ENCODE measurements around the gene ZNF385A.
A peak's percentile ranks its signal among the peaks of the same experiment; 100 is the strongest.

Gene ZNF385A

GRCh38 chr12:54385251-54385914, 850 bp upstream of the ZNF385A start:
- no peak for DNase-seq (ENCODE audit: low read depth, low spot score)
- peak overlapping the region; percentile 58 for H3K9ac ChIP-seq (ENCODE audit: insufficient read length, low read depth)
- no peak for TF ChIP-seq ZNF274 (IDR thresholded peaks at IDR 0.05; ENCODE audit: low read depth, low read length)
- TF ChIP-seq SUZ12 (IDR thresholded peaks at IDR 0.05; ENCODE audit: extremely low read depth, insufficient read depth, insufficient read length) = no peak
- TF ChIP-seq YY1 (IDR thresholded peaks at IDR 0.05; ENCODE audit: insufficient read depth, insufficient read length) = no peak
- peaks cover 45% of the 10 kb centered on the region for H3K4me1 ChIP-seq (ENCODE audit: insufficient read depth, insufficient read length)
- peaks cover 8% of the 10 kb centered on the region for H3K36me3 ChIP-seq (ENCODE audit: insufficient read depth, insufficient read length, low read length)
- no peaks in the 10 kb centered on the region for H3K9me3 ChIP-seq (ENCODE audit: insufficient read depth, low read length)
- peak overlapping the region; percentile 21 for H3K4me3 ChIP-seq (ENCODE audit: insufficient read length, low read depth)
- H3K27me3 ChIP-seq (ENCODE audit: insufficient read depth, insufficient read length) = no peaks in the 10 kb centered on the region

DNA sequence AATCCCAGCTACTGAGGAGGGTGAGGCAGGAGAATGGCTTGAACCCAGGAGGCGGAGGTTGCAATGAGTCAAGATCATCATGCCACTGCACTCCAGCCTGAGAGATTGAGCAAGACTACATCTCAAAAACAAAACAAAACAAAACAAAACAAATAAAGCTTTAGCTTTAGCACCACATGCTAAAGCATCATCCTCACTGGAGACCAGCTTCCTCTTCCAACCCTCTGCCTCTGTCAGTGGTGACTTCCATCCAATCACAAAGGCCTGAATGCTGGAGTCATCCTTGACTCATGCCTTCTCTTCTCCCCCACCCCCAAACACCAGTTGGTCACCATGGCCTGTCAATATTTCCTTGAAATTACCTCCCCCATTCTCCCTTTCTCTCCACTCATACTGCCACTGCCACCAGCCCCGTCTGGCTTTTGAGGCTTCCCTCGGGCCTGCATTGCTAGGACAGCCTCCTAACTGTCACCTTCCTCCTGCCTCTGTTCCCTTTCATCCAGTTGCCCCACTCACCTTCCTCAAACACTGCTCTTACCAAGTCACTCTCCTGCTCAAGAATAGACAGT, 1.4 kb downstream of the ZNF385A start:
- DNase-seq (ENCODE audit: low read depth, low spot score) = no peak
- no peak overlapping the region for H3K4me3 ChIP-seq (ENCODE audit: insufficient read length, low read depth)
- no peak overlapping the region for H3K9ac ChIP-seq (ENCODE audit: insufficient read length, low read depth)
- no peaks in the 10 kb centered on the region for H3K27me3 ChIP-seq (ENCODE audit: insufficient read depth, insufficient read length)
- no peaks in the 10 kb centered on the region for H3K9me3 ChIP-seq (ENCODE audit: insufficient read depth, low read length)
- H3K36me3 ChIP-seq (ENCODE audit: insufficient read depth, insufficient read length, low read length) = peaks cover 10% of the 10 kb centered on the region
- H3K4me1 ChIP-seq (ENCODE audit: insufficient read depth, insufficient read length) = peaks cover 39% of the 10 kb centered on the region
- TF ChIP-seq SUZ12 (IDR thresholded peaks at IDR 0.05; ENCODE audit: extremely low read depth, insufficient read depth, insufficient read length) (no peak), ZNF274 (IDR thresholded peaks at IDR 0.05; ENCODE audit: low read depth, low read length) (no peak), YY1 (IDR thresholded peaks at IDR 0.05; ENCODE audit: insufficient read depth, insufficient read length) (no peak)

DNA sequence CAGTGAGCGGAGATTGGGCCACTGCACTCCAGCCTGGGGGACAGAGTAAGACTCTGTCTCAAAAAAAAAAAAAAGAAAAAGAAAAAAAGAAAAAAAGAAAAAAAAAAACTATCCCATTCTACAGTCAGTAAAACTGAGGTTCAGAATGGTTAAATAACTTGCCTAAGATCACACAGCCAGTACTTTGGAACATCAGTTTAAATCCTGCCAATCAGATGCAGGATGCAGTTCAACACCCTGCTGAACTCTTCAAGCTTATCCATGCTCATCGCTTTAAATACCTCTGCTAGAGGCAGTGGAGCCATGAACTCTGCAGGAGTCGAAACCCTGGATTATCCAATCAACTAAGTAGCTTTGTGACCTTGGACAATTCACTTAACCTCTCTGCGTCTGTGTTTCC, 3.4 kb downstream of the ZNF385A start:
- no peak overlapping the region for H3K4me3 ChIP-seq (ENCODE audit: insufficient read length, low read depth)
- DNase-seq (ENCODE audit: low read depth, low spot score) = no peak
- H3K4me1 ChIP-seq (ENCODE audit: insufficient read depth, insufficient read length) = peaks cover 33% of the 10 kb centered on the region
- peaks cover 19% of the 10 kb centered on the region for H3K36me3 ChIP-seq (ENCODE audit: insufficient read depth, insufficient read length, low read length)
- no peak for TF ChIP-seq SUZ12 (IDR thresholded peaks at IDR 0.05; ENCODE audit: extremely low read depth, insufficient read depth, insufficient read length)
- no peaks in the 10 kb centered on the region for H3K9me3 ChIP-seq (ENCODE audit: insufficient read depth, low read length)
- H3K27me3 ChIP-seq (ENCODE audit: insufficient read depth, insufficient read length) = no peaks in the 10 kb centered on the region
- no peak overlapping the region for H3K9ac ChIP-seq (ENCODE audit: insufficient read length, low read depth)

GRCh38 chr12:54379398-54380201, 4.9 kb downstream of the ZNF385A start:
- DNase-seq (ENCODE audit: low read depth, low spot score) = peak; percentile 87

DNA sequence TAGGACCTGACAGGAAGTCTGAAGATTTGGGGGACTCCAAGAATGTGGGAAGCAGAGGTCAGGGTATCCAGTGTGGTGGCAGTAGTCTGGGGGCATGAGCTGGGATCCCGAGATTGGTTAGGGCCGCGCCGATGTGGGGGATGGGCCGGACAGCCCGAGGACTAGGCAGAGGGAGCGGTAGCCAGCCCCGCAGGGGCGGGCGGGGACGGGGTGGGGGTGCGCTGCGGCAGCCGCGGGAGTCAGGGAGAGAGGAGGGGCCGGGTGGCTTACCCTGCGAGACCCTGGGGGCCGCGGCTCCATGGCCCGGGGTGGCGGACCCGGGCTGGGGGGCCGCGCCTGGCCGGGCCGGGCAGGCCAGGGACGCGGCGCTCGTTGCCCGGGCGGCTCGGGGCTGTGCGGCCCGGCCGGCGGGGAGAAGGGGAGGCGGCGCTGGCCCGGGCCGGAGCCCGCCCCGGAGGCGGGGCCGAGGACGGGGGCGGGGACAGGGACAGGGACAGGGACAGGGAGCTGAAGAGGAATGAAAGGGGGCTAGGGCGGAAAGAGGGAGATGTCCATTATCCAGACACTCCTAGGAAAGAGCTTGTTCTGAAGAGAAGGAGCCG, 5.6 kb downstream of the ZNF385A start:
- peak overlapping the region; percentile 37 for H3K9ac ChIP-seq (ENCODE audit: insufficient read length, low read depth)
- peak overlapping the region; percentile 27 for H3K4me3 ChIP-seq (ENCODE audit: insufficient read length, low read depth)
- H3K36me3 ChIP-seq (ENCODE audit: insufficient read depth, insufficient read length, low read length) = peaks cover 31% of the 10 kb centered on the region
- no peaks in the 10 kb centered on the region for H3K27me3 ChIP-seq (ENCODE audit: insufficient read depth, insufficient read length)
- DNase-seq (ENCODE audit: low read depth, low spot score) = no peak
- no peak for TF ChIP-seq ZNF274 (IDR thresholded peaks at IDR 0.05; ENCODE audit: low read depth, low read length)
- TF ChIP-seq SUZ12 (IDR thresholded peaks at IDR 0.05; ENCODE audit: extremely low read depth, insufficient read depth, insufficient read length) = no peak
- TF ChIP-seq YY1 (IDR thresholded peaks at IDR 0.05; ENCODE audit: insufficient read depth, insufficient read length) = no peak
- H3K4me1 ChIP-seq (ENCODE audit: insufficient read depth, insufficient read length) = peaks cover 29% of the 10 kb centered on the region
- no peaks in the 10 kb centered on the region for H3K9me3 ChIP-seq (ENCODE audit: insufficient read depth, low read length)

More at GRCh38 chr12:54379398-54380201, 4.9 kb downstream of the ZNF385A start:
- peaks cover 25% of the 10 kb centered on the region for H3K36me3 ChIP-seq (ENCODE audit: insufficient read depth, insufficient read length, low read length)
- TF ChIP-seq YY1 (IDR thresholded peaks at IDR 0.05; ENCODE audit: insufficient read depth, insufficient read length) = no peak
- no peak for TF ChIP-seq ZNF274 (IDR thresholded peaks at IDR 0.05; ENCODE audit: low read depth, low read length)
- TF ChIP-seq SUZ12 (IDR thresholded peaks at IDR 0.05; ENCODE audit: extremely low read depth, insufficient read depth, insufficient read length) = no peak
- peak overlapping the region; percentile 35 for H3K9ac ChIP-seq (ENCODE audit: insufficient read length, low read depth)
- H3K9me3 ChIP-seq (ENCODE audit: insufficient read depth, low read length) = no peaks in the 10 kb centered on the region
- peaks cover 28% of the 10 kb centered on the region for H3K4me1 ChIP-seq (ENCODE audit: insufficient read depth, insufficient read length)
- peak overlapping the region; percentile 27 for H3K4me3 ChIP-seq (ENCODE audit: insufficient read length, low read depth)
- no peaks in the 10 kb centered on the region for H3K27me3 ChIP-seq (ENCODE audit: insufficient read depth, insufficient read length)

GRCh38 chr12:54377797-54378515, 6.6 kb downstream of the ZNF385A start:
- H3K9me3 ChIP-seq (ENCODE audit: insufficient read depth, low read length) = no peaks in the 10 kb centered on the region
- no peaks in the 10 kb centered on the region for H3K27me3 ChIP-seq (ENCODE audit: insufficient read depth, insufficient read length)
- H3K36me3 ChIP-seq (ENCODE audit: insufficient read depth, insufficient read length, low read length) = peaks cover 32% of the 10 kb centered on the region
- peak overlapping the region; percentile 37 for H3K9ac ChIP-seq (ENCODE audit: insufficient read length, low read depth)
- no peak for DNase-seq (ENCODE audit: low read depth, low spot score)
- no peak overlapping the region for H3K4me3 ChIP-seq (ENCODE audit: insufficient read length, low read depth)
- TF ChIP-seq SUZ12 (IDR thresholded peaks at IDR 0.05; ENCODE audit: extremely low read depth, insufficient read depth, insufficient read length) (no peak), ZNF274 (IDR thresholded peaks at IDR 0.05; ENCODE audit: low read depth, low read length) (no peak)
- H3K4me1 ChIP-seq (ENCODE audit: insufficient read depth, insufficient read length) = peaks cover 30% of the 10 kb centered on the region

Data from NT2/D1 (cell line).